ENCODE data around the gene ZBTB16. TPM values are rescaled to one million over a fixed set of nuclear protein-coding genes. Genes with fewer than 3 reads are reported as not detected.

The ZBTB16 gene
- total and polyA plus RNA-seq, 2 experiments from 2014 or later, result 0.29 to 1.4 TPM

DNA sequence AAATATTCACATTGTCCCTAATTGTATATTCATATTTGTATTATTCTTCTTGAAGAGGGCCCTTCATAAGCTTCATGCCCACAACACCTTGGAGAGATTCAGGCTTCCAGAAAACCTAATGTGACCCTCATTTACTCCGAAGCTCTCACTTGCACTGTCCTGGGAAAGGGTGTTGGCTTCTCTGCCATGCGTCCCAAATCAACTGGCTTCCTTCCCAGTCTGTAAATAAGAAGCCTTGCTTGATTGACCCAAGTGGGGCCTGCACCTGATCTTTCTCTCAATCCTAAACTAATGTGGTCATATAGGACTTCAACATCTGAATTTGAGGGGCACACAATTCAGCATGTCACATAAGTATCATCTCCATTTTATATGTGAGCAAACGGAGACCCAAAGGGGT lies 40.5 kb upstream of the ZBTB16 start (continued):
- TF ChIP-seq, protein P1, sequence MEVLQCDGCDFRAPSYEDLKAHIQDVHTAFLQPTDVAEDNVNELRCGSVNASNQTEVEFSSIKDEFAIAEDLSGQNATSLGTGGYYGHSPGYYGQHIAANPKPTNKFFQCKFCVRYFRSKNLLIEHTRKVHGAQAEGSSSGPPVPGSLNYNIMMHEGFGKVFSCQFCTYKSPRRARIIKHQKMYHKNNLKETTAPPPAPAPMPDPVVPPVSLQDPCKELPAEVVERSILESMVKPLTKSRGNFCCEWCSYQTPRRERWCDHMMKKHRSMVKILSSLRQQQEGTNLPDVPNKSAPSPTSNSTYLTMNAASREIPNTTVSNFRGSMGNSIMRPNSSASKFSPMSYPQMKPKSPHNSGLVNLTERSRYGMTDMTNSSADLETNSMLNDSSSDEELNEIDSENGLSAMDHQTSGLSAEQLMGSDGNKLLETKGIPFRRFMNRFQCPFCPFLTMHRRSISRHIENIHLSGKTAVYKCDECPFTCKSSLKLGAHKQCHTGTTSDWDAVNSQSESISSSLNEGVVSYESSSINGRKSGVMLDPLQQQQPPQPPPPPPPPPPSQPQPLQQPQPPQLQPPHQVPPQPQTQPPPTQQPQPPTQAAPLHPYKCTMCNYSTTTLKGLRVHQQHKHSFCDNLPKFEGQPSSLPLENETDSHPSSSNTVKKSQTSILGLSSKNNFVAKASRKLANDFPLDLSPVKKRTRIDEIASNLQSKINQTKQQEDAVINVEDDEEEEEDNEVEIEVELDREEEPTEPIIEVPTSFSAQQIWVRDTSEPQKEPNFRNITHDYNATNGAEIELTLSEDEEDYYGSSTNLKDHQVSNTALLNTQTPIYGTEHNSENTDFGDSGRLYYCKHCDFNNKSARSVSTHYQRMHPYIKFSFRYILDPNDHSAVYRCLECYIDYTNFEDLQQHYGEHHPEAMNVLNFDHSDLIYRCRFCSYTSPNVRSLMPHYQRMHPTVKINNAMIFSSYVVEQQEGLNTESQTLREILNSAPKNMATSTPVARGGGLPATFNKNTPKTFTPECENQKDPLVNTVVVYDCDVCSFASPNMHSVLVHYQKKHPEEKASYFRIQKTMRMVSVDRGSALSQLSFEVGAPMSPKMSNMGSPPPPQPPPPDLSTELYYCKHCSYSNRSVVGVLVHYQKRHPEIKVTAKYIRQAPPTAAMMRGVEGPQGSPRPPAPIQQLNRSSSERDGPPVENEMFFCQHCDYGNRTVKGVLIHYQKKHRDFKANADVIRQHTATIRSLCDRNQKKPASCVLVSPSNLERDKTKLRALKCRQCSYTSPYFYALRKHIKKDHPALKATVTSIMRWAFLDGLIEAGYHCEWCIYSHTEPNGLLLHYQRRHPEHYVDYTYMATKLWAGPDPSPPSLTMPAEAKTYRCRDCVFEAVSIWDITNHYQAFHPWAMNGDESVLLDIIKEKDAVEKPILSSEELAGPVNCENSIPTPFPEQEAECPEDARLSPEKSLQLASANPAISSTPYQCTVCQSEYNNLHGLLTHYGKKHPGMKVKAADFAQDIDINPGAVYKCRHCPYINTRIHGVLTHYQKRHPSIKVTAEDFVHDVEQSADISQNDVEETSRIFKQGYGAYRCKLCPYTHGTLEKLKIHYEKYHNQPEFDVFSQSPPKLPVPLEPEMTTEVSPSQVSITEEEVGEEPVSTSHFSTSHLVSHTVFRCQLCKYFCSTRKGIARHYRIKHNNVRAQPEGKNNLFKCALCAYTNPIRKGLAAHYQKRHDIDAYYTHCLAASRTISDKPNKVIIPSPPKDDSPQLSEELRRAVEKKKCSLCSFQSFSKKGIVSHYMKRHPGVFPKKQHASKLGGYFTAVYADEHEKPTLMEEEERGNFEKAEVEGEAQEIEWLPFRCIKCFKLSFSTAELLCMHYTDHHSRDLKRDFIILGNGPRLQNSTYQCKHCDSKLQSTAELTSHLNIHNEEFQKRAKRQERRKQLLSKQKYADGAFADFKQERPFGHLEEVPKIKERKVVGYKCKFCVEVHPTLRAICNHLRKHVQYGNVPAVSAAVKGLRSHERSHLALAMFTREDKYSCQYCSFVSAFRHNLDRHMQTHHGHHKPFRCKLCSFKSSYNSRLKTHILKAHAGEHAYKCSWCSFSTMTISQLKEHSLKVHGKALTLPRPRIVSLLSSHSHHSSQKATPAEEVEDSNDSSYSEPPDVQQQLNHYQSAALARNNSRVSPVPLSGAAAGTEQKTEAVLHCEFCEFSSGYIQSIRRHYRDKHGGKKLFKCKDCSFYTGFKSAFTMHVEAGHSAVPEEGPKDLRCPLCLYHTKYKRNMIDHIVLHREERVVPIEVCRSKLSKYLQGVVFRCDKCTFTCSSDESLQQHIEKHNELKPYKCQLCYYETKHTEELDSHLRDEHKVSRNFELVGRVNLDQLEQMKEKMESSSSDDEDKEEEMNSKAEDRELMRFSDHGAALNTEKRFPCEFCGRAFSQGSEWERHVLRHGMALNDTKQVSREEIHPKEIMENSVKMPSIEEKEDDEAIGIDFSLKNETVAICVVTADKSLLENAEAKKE (CRISPR knock-in tag; IDR thresholded peaks at IDR 0.05), result no peak

DNA sequence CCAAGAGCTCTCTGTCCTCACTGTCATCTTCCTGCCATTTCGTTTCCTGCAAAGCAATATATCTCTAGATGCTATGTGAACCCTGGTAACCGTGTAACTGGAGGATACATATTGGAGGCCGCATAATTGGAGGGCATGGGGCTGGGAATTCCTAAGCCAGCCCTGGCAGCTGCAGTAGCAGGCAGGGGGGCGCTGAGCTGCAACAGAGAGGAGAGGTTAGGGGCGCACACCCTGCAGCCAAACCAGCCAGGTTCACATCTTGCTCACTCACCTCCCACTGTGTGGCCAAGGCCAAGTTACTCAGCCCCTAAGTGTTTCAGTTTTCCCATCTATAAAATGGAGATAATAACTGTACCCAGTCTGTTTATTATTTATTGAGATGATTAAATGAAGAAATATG lies 39.9 kb upstream of the ZBTB16 start:
- DNase-seq (ENCODE audit: low spot score), result no peak
- no peak overlapping the region for H3K4me2 ChIP-seq
- no peaks in the 10 kb centered on the region for H4K20me1 ChIP-seq (replicated peaks; ENCODE audit: insufficient read depth)
- no peak overlapping the region for H3K27ac ChIP-seq (ENCODE audit: low read depth)
- ATAC-seq, result no peak
- TF ChIP-seq, protein P2, sequence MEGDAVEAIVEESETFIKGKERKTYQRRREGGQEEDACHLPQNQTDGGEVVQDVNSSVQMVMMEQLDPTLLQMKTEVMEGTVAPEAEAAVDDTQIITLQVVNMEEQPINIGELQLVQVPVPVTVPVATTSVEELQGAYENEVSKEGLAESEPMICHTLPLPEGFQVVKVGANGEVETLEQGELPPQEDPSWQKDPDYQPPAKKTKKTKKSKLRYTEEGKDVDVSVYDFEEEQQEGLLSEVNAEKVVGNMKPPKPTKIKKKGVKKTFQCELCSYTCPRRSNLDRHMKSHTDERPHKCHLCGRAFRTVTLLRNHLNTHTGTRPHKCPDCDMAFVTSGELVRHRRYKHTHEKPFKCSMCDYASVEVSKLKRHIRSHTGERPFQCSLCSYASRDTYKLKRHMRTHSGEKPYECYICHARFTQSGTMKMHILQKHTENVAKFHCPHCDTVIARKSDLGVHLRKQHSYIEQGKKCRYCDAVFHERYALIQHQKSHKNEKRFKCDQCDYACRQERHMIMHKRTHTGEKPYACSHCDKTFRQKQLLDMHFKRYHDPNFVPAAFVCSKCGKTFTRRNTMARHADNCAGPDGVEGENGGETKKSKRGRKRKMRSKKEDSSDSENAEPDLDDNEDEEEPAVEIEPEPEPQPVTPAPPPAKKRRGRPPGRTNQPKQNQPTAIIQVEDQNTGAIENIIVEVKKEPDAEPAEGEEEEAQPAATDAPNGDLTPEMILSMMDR (conservative IDR thresholded peaks at IDR 0.05; ENCODE audit: low read depth in 2 of 2), result no peak
- TF ChIP-seq EZH2 (IDR thresholded peaks at IDR 0.05; ENCODE audit: low read depth, unreplicated experiment), result no peak
- TF ChIP-seq, protein P3, sequence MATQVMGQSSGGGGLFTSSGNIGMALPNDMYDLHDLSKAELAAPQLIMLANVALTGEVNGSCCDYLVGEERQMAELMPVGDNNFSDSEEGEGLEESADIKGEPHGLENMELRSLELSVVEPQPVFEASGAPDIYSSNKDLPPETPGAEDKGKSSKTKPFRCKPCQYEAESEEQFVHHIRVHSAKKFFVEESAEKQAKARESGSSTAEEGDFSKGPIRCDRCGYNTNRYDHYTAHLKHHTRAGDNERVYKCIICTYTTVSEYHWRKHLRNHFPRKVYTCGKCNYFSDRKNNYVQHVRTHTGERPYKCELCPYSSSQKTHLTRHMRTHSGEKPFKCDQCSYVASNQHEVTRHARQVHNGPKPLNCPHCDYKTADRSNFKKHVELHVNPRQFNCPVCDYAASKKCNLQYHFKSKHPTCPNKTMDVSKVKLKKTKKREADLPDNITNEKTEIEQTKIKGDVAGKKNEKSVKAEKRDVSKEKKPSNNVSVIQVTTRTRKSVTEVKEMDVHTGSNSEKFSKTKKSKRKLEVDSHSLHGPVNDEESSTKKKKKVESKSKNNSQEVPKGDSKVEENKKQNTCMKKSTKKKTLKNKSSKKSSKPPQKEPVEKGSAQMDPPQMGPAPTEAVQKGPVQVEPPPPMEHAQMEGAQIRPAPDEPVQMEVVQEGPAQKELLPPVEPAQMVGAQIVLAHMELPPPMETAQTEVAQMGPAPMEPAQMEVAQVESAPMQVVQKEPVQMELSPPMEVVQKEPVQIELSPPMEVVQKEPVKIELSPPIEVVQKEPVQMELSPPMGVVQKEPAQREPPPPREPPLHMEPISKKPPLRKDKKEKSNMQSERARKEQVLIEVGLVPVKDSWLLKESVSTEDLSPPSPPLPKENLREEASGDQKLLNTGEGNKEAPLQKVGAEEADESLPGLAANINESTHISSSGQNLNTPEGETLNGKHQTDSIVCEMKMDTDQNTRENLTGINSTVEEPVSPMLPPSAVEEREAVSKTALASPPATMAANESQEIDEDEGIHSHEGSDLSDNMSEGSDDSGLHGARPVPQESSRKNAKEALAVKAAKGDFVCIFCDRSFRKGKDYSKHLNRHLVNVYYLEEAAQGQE (IDR thresholded peaks at IDR 0.05; ENCODE audit: unreplicated experiment), result no peak
- TF ChIP-seq, protein P4, sequence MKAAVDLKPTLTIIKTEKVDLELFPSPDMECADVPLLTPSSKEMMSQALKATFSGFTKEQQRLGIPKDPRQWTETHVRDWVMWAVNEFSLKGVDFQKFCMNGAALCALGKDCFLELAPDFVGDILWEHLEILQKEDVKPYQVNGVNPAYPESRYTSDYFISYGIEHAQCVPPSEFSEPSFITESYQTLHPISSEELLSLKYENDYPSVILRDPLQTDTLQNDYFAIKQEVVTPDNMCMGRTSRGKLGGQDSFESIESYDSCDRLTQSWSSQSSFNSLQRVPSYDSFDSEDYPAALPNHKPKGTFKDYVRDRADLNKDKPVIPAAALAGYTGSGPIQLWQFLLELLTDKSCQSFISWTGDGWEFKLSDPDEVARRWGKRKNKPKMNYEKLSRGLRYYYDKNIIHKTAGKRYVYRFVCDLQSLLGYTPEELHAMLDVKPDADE (IDR thresholded peaks at IDR 0.05), result no peak
- no peak for TF ChIP-seq POLR2AphosphoS5 (IDR thresholded peaks at IDR 0.05; ENCODE audit: low read depth)
- no peak for TF ChIP-seq CREB1 (CRISPR knock-in tag; IDR thresholded peaks at IDR 0.05; ENCODE audit: low read depth)
- no peak for TF ChIP-seq STAT1 (IDR thresholded peaks at IDR 0.05; ENCODE audit: unreplicated experiment)
- no peak for TF ChIP-seq JUNB (IDR thresholded peaks at IDR 0.05; ENCODE audit: unreplicated experiment)
- no peak for TF ChIP-seq ZNF114 (CRISPR knock-in tag; IDR thresholded peaks at IDR 0.05)
- no peak for TF ChIP-seq NANOG (IDR thresholded peaks at IDR 0.05; ENCODE audit: borderline replicate concordance)
- peaks cover 3% of the 10 kb centered on the region; the same call in 1 of the 2 replicates for H3K9me2 ChIP-seq (ENCODE audit: insufficient read depth)
- no peak overlapping the region for H2AFZ ChIP-seq
- H3K4me1 ChIP-seq (ENCODE audit: insufficient read depth), result no peaks in the 10 kb centered on the region
- Mint-ChIP-seq H3K36me3 (ENCODE audit: low read depth) (no peaks in the 10 kb centered on the region), H3K27ac (no peak overlapping the region), H3K4me3 (no peak overlapping the region), H3K4me1 (no peaks in the 10 kb centered on the region), H3K9me3 (no peaks in the 10 kb centered on the region), H3K27me3 (ENCODE audit: insufficient read depth, low read depth, poor library complexity) (no peaks in the 10 kb centered on the region)
- no peaks in the 10 kb centered on the region for H3K79me2 ChIP-seq (replicated peaks; ENCODE audit: insufficient read depth)
- no peaks in the 10 kb centered on the region for H3F3A ChIP-seq (replicated peaks; ENCODE audit: low read depth)
- no peaks in the 10 kb centered on the region for H3K27me3 ChIP-seq (ENCODE audit: insufficient read depth)
- no peaks in the 10 kb centered on the region for H3K36me3 ChIP-seq (ENCODE audit: insufficient read depth)
- H3K4me3 ChIP-seq, result no peak overlapping the region

All from GM23338 (cell line).